Measurements from ENCODE around the gene PNKD.
A peak's percentile ranks its signal among the peaks of the same experiment; 100 is the strongest.
"Not testable (repeated sequence)": the region's sequence is repeated elsewhere in the genome, so short reads cannot be mapped to it uniquely, and the experiment has no call there.

The PNKD gene

GRCh38 chr2:218264773-218265561 lies 5.4 kb upstream of the PNKD start:
- no peaks in the 10 kb centered on the region for H3K27me3 ChIP-seq (ENCODE audit: control insufficient read depth, insufficient read depth, low read length)
- peaks cover 45% of the 10 kb centered on the region for H3K36me3 ChIP-seq (ENCODE audit: control insufficient read depth, insufficient read depth, low read length)
- H3K9ac ChIP-seq (ENCODE audit: low read depth, low read length): no peak overlapping the region
- H3K27ac ChIP-seq (ENCODE audit: low read depth, low read length): no peak overlapping the region
- H3K9me3 ChIP-seq (ENCODE audit: control insufficient read depth, insufficient read depth, low read length): no peaks in the 10 kb centered on the region
- no peak overlapping the region for H3K4me3 ChIP-seq (ENCODE audit: low read depth, low read length)
- H3K4me1 ChIP-seq (ENCODE audit: control insufficient read depth, insufficient read depth, low read length): peaks cover 14% of the 10 kb centered on the region

GRCh38 chr2:218265626-218266025 lies 4.7 kb upstream of the PNKD start:
- Histone ChIP-seq H3K4me1 (ENCODE audit: control insufficient read depth, insufficient read depth, low read length) (peaks cover 10% of the 10 kb centered on the region), H3K9ac (ENCODE audit: low read depth, low read length) (no peak overlapping the region), H3K4me3 (ENCODE audit: low read depth, low read length) (no peak overlapping the region), H3K27me3 (ENCODE audit: control insufficient read depth, insufficient read depth, low read length) (no peaks in the 10 kb centered on the region), H3K27ac (ENCODE audit: low read depth, low read length) (no peak overlapping the region), H3K9me3 (ENCODE audit: control insufficient read depth, insufficient read depth, low read length) (no peaks in the 10 kb centered on the region), H3K36me3 (ENCODE audit: control insufficient read depth, insufficient read depth, low read length) (peaks cover 45% of the 10 kb centered on the region)

GRCh38 chr2:218266316-218266979 lies 3.9 kb upstream of the PNKD start:
- Histone ChIP-seq H3K4me1 (ENCODE audit: control insufficient read depth, insufficient read depth, low read length) (peaks cover 8% of the 10 kb centered on the region; the same call in 1 of the 2 replicates), H3K27me3 (ENCODE audit: control insufficient read depth, insufficient read depth, low read length) (no peaks in the 10 kb centered on the region), H3K9me3 (ENCODE audit: control insufficient read depth, insufficient read depth, low read length) (no peaks in the 10 kb centered on the region), H3K9ac (ENCODE audit: low read depth, low read length) (no peak overlapping the region), H3K36me3 (ENCODE audit: control insufficient read depth, insufficient read depth, low read length) (peaks cover 45% of the 10 kb centered on the region), H3K27ac (ENCODE audit: low read depth, low read length) (no peak overlapping the region), H3K4me3 (ENCODE audit: low read depth, low read length) (no peak overlapping the region)

GRCh38 chr2:218267259-218267658 lies 3.1 kb upstream of the PNKD start:
- Histone ChIP-seq H3K4me1 (ENCODE audit: control insufficient read depth, insufficient read depth, low read length) (peaks cover 5% of the 10 kb centered on the region; the same call in 1 of the 2 replicates), H3K36me3 (ENCODE audit: control insufficient read depth, insufficient read depth, low read length) (peaks cover 45% of the 10 kb centered on the region), H3K27ac (ENCODE audit: low read depth, low read length) (no peak overlapping the region), H3K27me3 (ENCODE audit: control insufficient read depth, insufficient read depth, low read length) (no peaks in the 10 kb centered on the region), H3K4me3 (ENCODE audit: low read depth, low read length) (no peak overlapping the region), H3K9ac (ENCODE audit: low read depth, low read length) (no peak overlapping the region), H3K9me3 (ENCODE audit: control insufficient read depth, insufficient read depth, low read length) (no peaks in the 10 kb centered on the region)

DNA sequence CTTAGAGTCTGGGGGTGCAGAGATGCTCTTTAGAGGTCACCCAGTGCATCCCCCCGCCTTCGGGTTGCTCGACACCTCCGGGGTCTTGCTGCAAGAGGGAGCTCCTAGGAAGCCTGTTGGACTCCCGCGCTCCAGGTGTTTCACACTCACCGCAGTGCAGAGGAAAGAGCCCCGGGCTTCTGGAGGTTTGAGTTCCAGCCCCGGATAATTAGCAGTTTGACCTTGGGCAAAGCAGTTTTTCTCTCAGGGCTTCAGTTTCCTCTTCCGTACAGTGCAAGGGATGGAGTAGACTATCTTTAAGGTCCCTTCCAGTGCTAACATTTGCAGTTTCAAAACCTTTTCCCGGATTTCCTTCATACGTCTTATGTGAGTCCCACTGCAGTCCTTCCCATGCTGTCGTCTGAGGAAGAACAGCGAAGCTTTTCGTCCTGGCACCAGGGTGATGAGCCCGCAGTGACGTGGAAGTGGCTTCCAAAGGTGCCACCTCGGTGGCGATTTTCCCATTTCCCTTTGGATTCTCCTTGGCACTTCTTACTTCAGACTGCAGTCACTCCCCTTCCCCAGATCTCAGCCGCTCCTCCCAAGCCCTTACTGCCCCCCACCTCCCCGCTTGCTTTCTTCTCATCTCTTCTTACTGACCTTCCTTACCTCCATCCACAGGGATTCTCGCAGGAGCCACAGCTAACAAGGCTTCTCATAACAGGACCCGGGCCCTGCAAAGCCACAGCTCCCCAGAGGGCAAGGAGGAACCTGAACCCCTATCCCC lies 585 bp downstream of the PNKD start:
- H3K27me3 ChIP-seq (ENCODE audit: control insufficient read depth, insufficient read depth, low read length): no peaks in the 10 kb centered on the region
- H3K4me3 ChIP-seq (ENCODE audit: low read depth, low read length): peak overlapping the region; percentile 90
- peaks cover 5% of the 10 kb centered on the region; the same call in 1 of the 2 replicates for H3K4me1 ChIP-seq (ENCODE audit: control insufficient read depth, insufficient read depth, low read length)
- H3K9me3 ChIP-seq (ENCODE audit: control insufficient read depth, insufficient read depth, low read length): no peaks in the 10 kb centered on the region
- peak overlapping the region; percentile 22 for H3K27ac ChIP-seq (ENCODE audit: low read depth, low read length)
- H3K36me3 ChIP-seq (ENCODE audit: control insufficient read depth, insufficient read depth, low read length): peaks cover 42% of the 10 kb centered on the region
- peak overlapping the region; percentile 51 for H3K9ac ChIP-seq (ENCODE audit: low read depth, low read length)

DNA sequence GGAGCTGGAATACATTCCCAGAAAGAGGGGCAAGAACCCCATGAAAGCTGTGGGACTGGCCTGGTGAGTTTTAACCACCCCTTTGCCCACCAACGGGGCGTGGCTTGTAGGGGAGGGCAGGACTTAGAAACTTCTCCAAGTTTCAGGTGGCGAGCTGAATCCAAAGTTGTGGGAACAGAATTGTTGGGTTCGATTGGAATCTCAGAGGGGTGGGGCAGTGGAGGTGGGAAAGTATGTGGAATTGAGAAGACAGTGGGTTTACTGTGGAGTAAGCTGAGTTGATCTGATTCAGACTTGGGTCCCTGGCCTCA lies 1.1 kb downstream of the PNKD start:
- Histone ChIP-seq H3K27ac (ENCODE audit: low read depth, low read length) (no peak overlapping the region), H3K36me3 (ENCODE audit: control insufficient read depth, insufficient read depth, low read length) (peaks cover 43% of the 10 kb centered on the region)

DNA sequence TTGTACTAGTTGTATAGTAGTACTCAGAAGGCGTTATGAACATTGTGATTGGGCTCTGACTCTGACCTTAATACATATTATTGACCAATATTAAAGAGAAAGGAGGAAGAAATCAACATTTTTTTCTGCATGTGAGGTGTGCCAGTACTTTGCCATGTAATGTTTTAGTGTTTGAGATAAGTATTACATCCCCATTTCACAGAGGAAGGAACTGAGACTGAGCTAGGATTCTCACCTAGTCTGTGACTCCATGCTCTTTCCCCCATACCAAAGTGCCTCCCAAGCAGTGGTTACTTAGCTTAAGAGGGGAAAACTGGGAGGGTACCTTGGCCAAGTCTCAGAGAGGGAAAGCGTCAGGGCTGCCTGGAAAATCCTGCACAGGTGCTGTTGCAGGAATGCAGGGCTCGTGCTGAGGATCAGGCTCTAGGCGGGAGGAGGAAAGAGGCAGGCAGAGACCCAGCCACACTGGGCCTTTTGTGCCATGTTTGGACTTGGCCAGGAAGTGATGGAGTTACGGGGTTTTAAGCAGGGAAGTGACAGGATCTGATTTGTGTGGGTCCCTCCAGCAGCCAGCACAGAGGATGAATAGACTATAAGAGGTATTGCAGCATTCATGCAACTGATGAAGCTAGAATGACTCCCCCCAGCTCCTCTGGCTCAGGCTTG lies 1.7 kb downstream of the PNKD start:
- H3K9me3 ChIP-seq (ENCODE audit: control insufficient read depth, insufficient read depth, low read length): no peaks in the 10 kb centered on the region
- H3K9ac ChIP-seq (ENCODE audit: low read depth, low read length): no peak overlapping the region
- H3K4me1 ChIP-seq (ENCODE audit: control insufficient read depth, insufficient read depth, low read length): peaks cover 5% of the 10 kb centered on the region; the same call in 1 of the 2 replicates
- H3K27me3 ChIP-seq (ENCODE audit: control insufficient read depth, insufficient read depth, low read length): no peaks in the 10 kb centered on the region
- peak overlapping the region; percentile 12; the same call in 1 of the 2 replicates for H3K4me3 ChIP-seq (ENCODE audit: low read depth, low read length)
- H3K36me3 ChIP-seq (ENCODE audit: control insufficient read depth, insufficient read depth, low read length): peaks cover 43% of the 10 kb centered on the region
- no peak overlapping the region for H3K27ac ChIP-seq (ENCODE audit: low read depth, low read length)

More for the DNA sequence above, 1.1 kb downstream of the PNKD start:
- H3K9ac ChIP-seq (ENCODE audit: low read depth, low read length): no peak overlapping the region
- H3K4me1 ChIP-seq (ENCODE audit: control insufficient read depth, insufficient read depth, low read length): peaks cover 5% of the 10 kb centered on the region; the same call in 1 of the 2 replicates
- H3K9me3 ChIP-seq (ENCODE audit: control insufficient read depth, insufficient read depth, low read length): no peaks in the 10 kb centered on the region
- H3K27me3 ChIP-seq (ENCODE audit: control insufficient read depth, insufficient read depth, low read length): no peaks in the 10 kb centered on the region
- peak overlapping the region; percentile 90 for H3K4me3 ChIP-seq (ENCODE audit: low read depth, low read length)

DNA sequence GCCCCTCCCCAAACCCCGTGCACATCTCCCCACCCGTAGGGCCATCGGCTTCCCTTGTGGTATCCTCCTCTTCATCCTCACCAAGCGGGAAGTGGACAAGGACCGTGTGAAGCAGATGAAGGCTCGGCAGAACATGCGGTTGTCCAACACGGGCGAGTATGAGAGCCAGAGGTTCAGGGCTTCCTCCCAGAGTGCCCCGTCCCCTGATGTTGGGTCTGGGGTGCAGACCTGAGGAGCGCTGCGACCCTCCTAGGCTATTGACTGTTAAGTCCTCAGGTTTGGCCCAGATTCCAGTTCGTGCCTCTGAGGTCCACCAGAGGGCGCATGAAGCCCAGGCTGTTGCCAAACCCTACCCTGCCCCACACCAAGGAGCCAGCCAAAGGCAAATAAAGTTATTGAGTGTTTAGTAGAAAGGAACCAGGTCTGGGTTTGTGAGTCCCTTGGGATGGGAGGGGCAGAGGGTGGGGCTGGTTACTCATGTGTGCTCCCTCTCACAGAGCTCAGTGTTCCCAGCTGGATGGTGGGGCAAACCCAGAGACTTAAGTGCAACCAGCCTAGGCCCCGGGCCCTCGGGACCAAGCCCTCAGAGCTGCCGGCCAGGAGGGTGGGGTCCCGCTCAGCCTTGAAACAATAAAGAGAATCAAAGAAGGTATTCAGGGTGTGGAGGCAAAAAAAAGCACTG lies 2.4 kb downstream of the PNKD start:
- Histone ChIP-seq H3K36me3 (ENCODE audit: control insufficient read depth, insufficient read depth, low read length) (peaks cover 43% of the 10 kb centered on the region), H3K9ac (ENCODE audit: low read depth, low read length) (no peak overlapping the region), H3K4me1 (ENCODE audit: control insufficient read depth, insufficient read depth, low read length) (peaks cover 5% of the 10 kb centered on the region; the same call in 1 of the 2 replicates), H3K27ac (ENCODE audit: low read depth, low read length) (no peak overlapping the region), H3K4me3 (ENCODE audit: low read depth, low read length) (no peak overlapping the region), H3K27me3 (ENCODE audit: control insufficient read depth, insufficient read depth, low read length) (no peaks in the 10 kb centered on the region), H3K9me3 (ENCODE audit: control insufficient read depth, insufficient read depth, low read length) (no peaks in the 10 kb centered on the region)

- not testable (repeated sequence) for H3K4me3 ChIP-seq (ENCODE audit: low read depth, low read length); H3K27me3 ChIP-seq (ENCODE audit: control insufficient read depth, insufficient read depth, low read length); H3K27ac ChIP-seq (ENCODE audit: low read depth, low read length); H3K9me3 ChIP-seq (ENCODE audit: control insufficient read depth, insufficient read depth, low read length); H3K9ac ChIP-seq (ENCODE audit: low read depth, low read length); H3K4me1 ChIP-seq (ENCODE audit: control insufficient read depth, insufficient read depth, low read length)
- H3K36me3 ChIP-seq (ENCODE audit: control insufficient read depth, insufficient read depth, low read length): peaks cover 45% of the 10 kb centered on the region
Measured at GRCh38 chr2:218273214-218273907, 3.0 kb downstream of the PNKD start.

DNA sequence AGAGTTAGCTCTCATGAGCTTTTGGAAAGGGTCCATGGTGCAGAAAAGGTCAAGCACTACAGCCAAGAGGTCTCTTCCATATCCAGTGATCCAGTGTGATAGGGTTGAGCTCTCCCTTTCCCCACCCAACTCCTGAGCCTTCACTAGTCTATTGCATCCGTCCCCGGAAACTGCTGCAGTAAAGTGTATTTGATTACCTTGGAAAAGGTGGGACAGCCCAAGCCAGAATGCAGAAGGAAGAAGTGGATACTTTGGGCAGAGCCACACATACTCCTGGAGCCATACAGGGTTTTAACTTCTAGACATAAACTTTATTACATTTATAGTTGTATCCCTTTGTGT lies 3.6 kb downstream of the PNKD start:
- Histone ChIP-seq H3K27ac (ENCODE audit: low read depth, low read length) (no peak overlapping the region), H3K4me3 (ENCODE audit: low read depth, low read length) (no peak overlapping the region), H3K36me3 (ENCODE audit: control insufficient read depth, insufficient read depth, low read length) (peaks cover 46% of the 10 kb centered on the region), H3K4me1 (ENCODE audit: control insufficient read depth, insufficient read depth, low read length) (peaks cover 5% of the 10 kb centered on the region; the same call in 1 of the 2 replicates), H3K9ac (ENCODE audit: low read depth, low read length) (no peak overlapping the region), H3K27me3 (ENCODE audit: control insufficient read depth, insufficient read depth, low read length) (no peaks in the 10 kb centered on the region), H3K9me3 (ENCODE audit: control insufficient read depth, insufficient read depth, low read length) (no peaks in the 10 kb centered on the region)
